H1 (cell line): ENCODE results near the gene TAAR1. TPM values are rescaled to one million over a fixed set of nuclear protein-coding genes. Genes with fewer than 3 reads are reported as not detected.

Source experiments
- CTCF ChIA-PET: fragments of 300-600 bp; sonication (Branson Sonifier 250); formaldehyde crosslinking; loops from one replicate; lab custom pipeline; 2021; ENCODE audit not compliant: partially characterized antibody; lab: Charles Lee
- POLR2A ChIA-PET: fragments of 300-600 bp; sonication (Branson Sonifier 250); formaldehyde crosslinking; loops from one replicate; lab custom pipeline; 2021; ENCODE audit warnings: inconsistent platforms; ENCODE audit not compliant: partially characterized antibody; lab: Charles Lee
- DNase-seq, 2 experiments: peaks; one replicate each; pipeline versions ENCODE4 v3.0.0 to v3.0.0-alpha.2; 2010 to 2022; ENCODE audit warnings: low spot score in 2 of 2, low read depth in 1 of 2, mixed read lengths in 1 of 2
- FAIRE-seq: peaks from 2 replicates; lab custom pipeline; 2011; peaks lifted over from hg19 to GRCh38; lab: Jason Lieb, UNC
- H2AFZ ChIP-seq: 2 replicates; pipeline ENCODE4 v1.8.1; 2012; ENCODE audit warnings: low read length, inconsistent platforms
- H2AK5ac ChIP-seq: 2 replicates; pipeline ENCODE4 v1.6.1; 2013; ENCODE audit warnings: low read depth, low read length
- H2BK120ac ChIP-seq: replicated peaks from 2 replicates; pipeline ENCODE3; 2013; ENCODE audit warnings: low read depth, low read length, inconsistent platforms
- H2BK12ac ChIP-seq: 2 replicates; pipeline ENCODE4 v1.6.1; 2013; ENCODE audit warnings: low read depth, low read length
- H2BK15ac ChIP-seq: 2 replicates; pipeline ENCODE4 v1.6.1; 2013; ENCODE audit warnings: low read length
- H2BK20ac ChIP-seq: 2 replicates; pipeline ENCODE4 v1.6.1; 2013; ENCODE audit warnings: low read length
- H2BK5ac ChIP-seq: 2 replicates; pipeline ENCODE4 v1.6.1; 2013; ENCODE audit warnings: low read depth, low read length
- H3K14ac ChIP-seq: 2 replicates; pipeline ENCODE4 v1.6.1; 2013; ENCODE audit warnings: inconsistent platforms; ENCODE audit not compliant: insufficient read length
- H3K18ac ChIP-seq: 2 replicates; pipeline ENCODE4 v1.6.1; 2013; ENCODE audit warnings: low read length; ENCODE audit errors: extremely low read depth
- H3K23ac ChIP-seq: 2 replicates; pipeline ENCODE4 v1.6.1; 2013; ENCODE audit warnings: inconsistent platforms; ENCODE audit not compliant: insufficient read length
- H3K23me2 ChIP-seq: 2 replicates; pipeline ENCODE4 v1.6.1; 2013; ENCODE audit warnings: low read depth, low read length
- H3K27ac ChIP-seq: 2 replicates; pipeline ENCODE4 v1.6.1; 2011; ENCODE audit warnings: low read depth, low read length, inconsistent platforms
- H3K27me3 ChIP-seq, 4 experiments: replicated peaks in 1 of 4; 1 replicate in 1 of 4; 2 replicates in 3 of 4; pipeline versions ENCODE4 v1.6.1 to v1.8.1; 2011 to 2013; ENCODE audit warnings: low read length in 3 of 4, mild to moderate bottlenecking in 3 of 4, inconsistent platforms in 2 of 4, mixed read lengths in 2 of 4, moderate library complexity in 1 of 4; ENCODE audit not compliant: control insufficient read depth in 3 of 4, insufficient read depth in 3 of 4; ENCODE audit errors: extremely low read depth in 1 of 4
- H3K36me3 ChIP-seq, 4 experiments: 2 replicates each; pipeline versions ENCODE4 v1.6.1 to v1.8.1; 2011 to 2013; ENCODE audit warnings: mild to moderate bottlenecking in 4 of 4, low read length in 3 of 4, moderate library complexity in 2 of 4, control low read depth in 1 of 4, inconsistent platforms in 1 of 4; ENCODE audit not compliant: insufficient read depth in 4 of 4, control insufficient read depth in 2 of 4
- H3K4ac ChIP-seq: replicated peaks from 2 replicates; pipeline ENCODE3; 2013; ENCODE audit warnings: low read length, low read depth, mixed read lengths, inconsistent platforms; ENCODE audit not compliant: insufficient read length
- H3K4me1 ChIP-seq, 4 experiments: replicated peaks in 1 of 4; 1 replicate in 1 of 4; 2 replicates in 3 of 4; pipeline versions ENCODE4 v1.6.1 to v1.8.1; 2011 to 2013; ENCODE audit warnings: low read length in 3 of 4, inconsistent platforms in 2 of 4, mixed read lengths in 1 of 4; ENCODE audit not compliant: insufficient read depth in 4 of 4, control insufficient read depth in 3 of 4
- H3K4me2 ChIP-seq, 2 experiments: 2 replicates each; pipeline versions ENCODE4 v1.6.1 to v1.8.1; 2011 to 2013; ENCODE audit warnings: low read depth in 2 of 2, low read length in 2 of 2, control low read depth in 1 of 2, inconsistent platforms in 1 of 2, mild to moderate bottlenecking in 1 of 2; ENCODE audit not compliant: insufficient read depth in 1 of 2
- H3K4me3 ChIP-seq, 4 experiments: fragments of 200-600, 300-600 bp in 1 of 4; sonication (generic), shearing (Covaris generic), sonication (Bioruptor Twin) in 1 of 4; 2 replicates each; pipeline versions ENCODE4 v1.5.1 to v1.8.1; 2011 to 2016; ENCODE audit warnings: low read length in 4 of 4, low read depth in 3 of 4, control low read depth in 2 of 4, inconsistent platforms in 2 of 4, mild to moderate bottlenecking in 2 of 4, mixed read lengths in 1 of 4, moderate library complexity in 1 of 4; ENCODE audit not compliant: insufficient read depth in 2 of 4; ENCODE audit errors: extremely low read depth in 1 of 4
- H3K56ac ChIP-seq: replicated peaks from 2 replicates; pipeline ENCODE3; 2013; ENCODE audit warnings: low read depth, mild to moderate bottlenecking, mixed read lengths, low read length, inconsistent platforms; ENCODE audit not compliant: insufficient read length
- H3K79me1 ChIP-seq: 2 replicates; pipeline ENCODE4 v1.6.1; 2013; ENCODE audit warnings: low read depth, low read length, control low read depth
- H3K79me2 ChIP-seq, 2 experiments: 2 replicates each; pipeline versions ENCODE4 v1.6.1 to v1.8.1; 2012 to 2013; ENCODE audit warnings: low read length in 2 of 2, mild to moderate bottlenecking in 2 of 2, inconsistent platforms in 1 of 2; ENCODE audit not compliant: insufficient read depth in 2 of 2, control insufficient read depth in 1 of 2
- H3K9ac ChIP-seq, 4 experiments: replicated peaks in 1 of 4; 1 replicate in 1 of 4; 2 replicates in 3 of 4; pipeline versions ENCODE4 v1.6.1 to v1.8.1; 2011 to 2013; ENCODE audit warnings: low read depth in 3 of 4, low read length in 3 of 4, control low read depth in 2 of 4, mild to moderate bottlenecking in 2 of 4, moderate library complexity in 2 of 4, inconsistent platforms in 1 of 4; ENCODE audit errors: extremely low read depth in 1 of 4
- H3K9me3 ChIP-seq, 2 experiments: 2 replicates each; pipeline versions ENCODE4 v1.6.1 to v1.8.1; 2012 to 2013; ENCODE audit warnings: mild to moderate bottlenecking in 2 of 2, moderate library complexity in 2 of 2, control low read depth in 1 of 2, inconsistent platforms in 1 of 2, low read depth in 1 of 2, low read length in 1 of 2, mixed read lengths in 1 of 2; ENCODE audit not compliant: insufficient read depth in 2 of 2
- H4K20me1 ChIP-seq, 2 experiments: replicated peaks in 1 of 2; 2 replicates each; pipeline versions ENCODE3 to v1.8.1; 2011 to 2013; ENCODE audit warnings: inconsistent platforms in 2 of 2, low read length in 2 of 2, mild to moderate bottlenecking in 1 of 2; ENCODE audit not compliant: insufficient read depth in 2 of 2, control insufficient read depth in 1 of 2
- H4K5ac ChIP-seq: 2 replicates; pipeline ENCODE4 v1.6.1; 2013; ENCODE audit warnings: low read length, low read depth, mixed read lengths, inconsistent platforms; ENCODE audit not compliant: insufficient read length
- H4K8ac ChIP-seq: 2 replicates; pipeline ENCODE4 v1.8.0; 2013; ENCODE audit warnings: mild to moderate bottlenecking, moderate library complexity, low read length, inconsistent platforms; ENCODE audit not compliant: insufficient read depth; ENCODE audit errors: extremely low read depth
- H4K91ac ChIP-seq: replicated peaks from 2 replicates; pipeline ENCODE3; 2013; ENCODE audit warnings: low read length, mixed read lengths, inconsistent platforms; ENCODE audit not compliant: insufficient read length
- EGR1 ChIP-seq: IDR thresholded peaks from 2 replicates; pipeline ENCODE4 v1.6.1; 2011; ENCODE audit warnings: low read depth, low read length, borderline replicate concordance
- MAFK ChIP-seq: IDR thresholded peaks from 2 replicates; pipeline ENCODE4 v1.6.1; 2012; ENCODE audit warnings: low read depth, mild to moderate bottlenecking, improper control_type of control experiment, low read length
- SIRT6 ChIP-seq: IDR thresholded peaks from one replicate; pipeline ENCODE4 v1.7.1; 2012; ENCODE audit warnings: low read length, inconsistent platforms
- WGBS, 2 experiments: shearing (Covaris generic) in 1 of 2; methylation state at CpG; one replicate each; pipeline versions ENCODE4 v1.1.6 to v1.1.7; 2013 to 2015; ENCODE audit warnings: low lambda C conversion rate in 2 of 2, mixed read lengths in 2 of 2, inconsistent platforms in 1 of 2, low coverage in 1 of 2, missing lambda C conversion rate in 1 of 2; ENCODE audit not compliant: insufficient replicate concordance in 2 of 2, insufficient coverage in 1 of 2, insufficient read length in 1 of 2; ENCODE audit errors: extremely low coverage in 1 of 2, missing lambda C conversion rate in 1 of 2; 5-methylcytosine and 5-hydroxymethylcytosine counted together
- polyA plus RNA-seq, 7 experiments: library from polyadenylated mRNA; depleted of rRNA in 3 of 7; stranded (reverse) in 5 of 7; unstranded in 2 of 7; fragments of >200 nt in 5 of 7; fragments of 200-250 nt in 2 of 7; gene quantifications; 1 replicate in 5 of 7; 2 replicates in 1 of 7; 4 replicates in 1 of 7; pipeline versions ENCODE4 v1.2.1 to v1.2.3, GENCODE V29; 2011 to 2013; ENCODE audit warnings: missing spikeins in 2 of 7, mixed read lengths in 2 of 7
- total RNA-seq: library from RNA; stranded (reverse); fragmentation: NEBNext Ultra II Directional; extraction: Animal tissue kit (Norgen Biotek cat#: 25700); gene quantifications from 2 replicates; pipeline ENCODE4 v1.2.1, GENCODE V29; 2021

Gene TAAR1
- total and polyA plus RNA-seq, 2 of the 8 experiments (the other 6 are each of a cell fraction or from before 2014, with no cell fraction given) = not detected

- H3K56ac ChIP-seq = no peak overlapping the region
- no peak overlapping the region for H3K4me2 ChIP-seq
- H4K91ac ChIP-seq = no peak overlapping the region
- H3K18ac ChIP-seq = no peak overlapping the region
- H4K20me1 ChIP-seq = no peaks in the 10 kb centered on the region
- no peak overlapping the region for H2BK12ac ChIP-seq
- CTCF ChIA-PET = interaction anchor here (1.6 to 2.2 kb wide), 2 partner anchors 51 to 133 kb away, joined by 4 to 5 read pairs; no protein-coding TSS in a partner anchor
- peaks cover 0 to 3% (median 0%) of the 10 kb centered on the region in 4 experiments; a peak in 1 of 8 replicates for H3K36me3 ChIP-seq
- no peak overlapping the region for H3K27ac ChIP-seq
- H3K4me3 ChIP-seq = no peak overlapping the region
- WGBS, 2 experiments = 95% methylated on average over 1 of the region's 1 CpG; no CpG with 5 or more reads in 1 of the 2 experiments
- H3K14ac ChIP-seq = no peak overlapping the region
- DNase-seq (no peak), FAIRE-seq (no peak)
- H2BK5ac ChIP-seq = no peak overlapping the region
- no peak overlapping the region for H2BK15ac ChIP-seq
- no peak overlapping the region for H2BK120ac ChIP-seq
- no peak overlapping the region for H3K23ac ChIP-seq
- H3K4ac ChIP-seq = no peak overlapping the region
- TF ChIP-seq SIRT6 (no peak), MAFK (no peak), EGR1 (no peak)
- no peaks in the 10 kb centered on the region for H3K23me2 ChIP-seq
- no peaks in the 10 kb centered on the region for H3K79me2 ChIP-seq
- no peaks in the 10 kb centered on the region for H3K79me1 ChIP-seq
- H4K5ac ChIP-seq = no peak overlapping the region
- H3K9ac ChIP-seq = no peak overlapping the region
- H3K4me1 ChIP-seq = peaks cover 0 to 6% (median 0%) of the 10 kb centered on the region in 4 experiments; a peak in 2 of 7 replicates
- no peak overlapping the region for H2AFZ ChIP-seq
- H3K27me3 ChIP-seq = no peaks in the 10 kb centered on the region
- no peak overlapping the region for H2AK5ac ChIP-seq
- H3K9me3 ChIP-seq = peaks cover 0 to 8% of the 10 kb centered on the region in 2 experiments; a peak in 2 of 4 replicates
- H4K8ac ChIP-seq = no peak overlapping the region
- no peak overlapping the region for H2BK20ac ChIP-seq
- POLR2A ChIA-PET = no interaction called here
Observed at GRCh38 chr6:132663661-132664060, 4.7 kb upstream of the TAAR1 start.
